K562 (cell line): ENCODE measurements around the gene MACROH2A2. TPM values are rescaled to one million over a fixed set of nuclear protein-coding genes. Genes with fewer than 3 reads are reported as not detected.
A peak's percentile ranks its signal among the peaks of the same experiment; 100 is the strongest.

ENCODE experiments used
- ATAC-seq: fragments of 200-7000 bp; cut with Tn5 transposase; 3 replicates; pipeline ENCODE4 v1.9.1; 2020; ENCODE audit warnings: moderate library complexity
- BruUV-seq: library from RNA; stranded (reverse); fragments of 400-500 nt; replicated peaks from 2 replicates; lab custom pipeline; 2021; lab: Mats Ljungman, UMichigan
- CTCF ChIA-PET: fragments of 300-600 bp; formaldehyde crosslinking; extraction: SDS; loops from one replicate; lab custom pipeline; 2021; ENCODE audit warnings: low intra/inter-chr PET ratio; lab: Yijun Ruan, JAX
- POLR2A ChIA-PET: fragments of 300-600, 350-650 bp; sonication (Branson Sonifier 250); formaldehyde crosslinking; extraction: SDS; loops from one replicate; lab custom pipeline; 2021; ENCODE audit warnings: antibody characterized with exemption, inconsistent platforms; lab: Yijun Ruan, JAX
- DNase-seq, 4 experiments: peaks; one replicate each; pipeline versions ENCODE4 v3.0.0 to v3.0.0-alpha.2; 2011 to 2018; ENCODE audit warnings: low spot score in 3 of 4, mixed read lengths in 3 of 4; ENCODE audit errors: extremely low read depth in 1 of 4
- FAIRE-seq: peaks from 2 replicates; lab custom pipeline; 2011; peaks lifted over from hg19 to GRCh38; lab: Jason Lieb, UNC
- H2AFZ ChIP-seq: 2 replicates; pipeline ENCODE4 v1.6.0; 2011; ENCODE audit warnings: low read depth, low read length, control low read depth, inconsistent platforms
- H3K27ac ChIP-seq: fragments of 200-600 bp; 3 replicates; pipeline ENCODE4 v1.8.0; 2011; ENCODE audit warnings: low read depth, mild to moderate bottlenecking, control low read depth, inconsistent platforms, low read length, moderate library complexity, mixed read lengths; ENCODE audit errors: extremely low read depth
- H3K27me3 ChIP-seq, 2 experiments: fragments of 300-600 bp in 1 of 2; 2 replicates in 1 of 2; 3 replicates in 1 of 2; pipeline versions ENCODE4 v1.6.0 to v1.8.0; 2011; ENCODE audit warnings: inconsistent platforms in 2 of 2, low read length in 2 of 2, mild to moderate bottlenecking in 1 of 2, mixed read lengths in 1 of 2, moderate library complexity in 1 of 2; ENCODE audit not compliant: control insufficient read depth in 2 of 2, insufficient read depth in 2 of 2
- H3K36me3 ChIP-seq: fragments of 300-600 bp; 3 replicates; pipeline ENCODE4 v1.8.0; 2011; ENCODE audit warnings: mild to moderate bottlenecking, low read length, inconsistent platforms; ENCODE audit not compliant: control insufficient read depth, insufficient read depth
- H3K4me1 ChIP-seq, 2 experiments: fragments of 200-600 bp in 1 of 2; replicated peaks in 1 of 2; 2 replicates in 1 of 2; 3 replicates in 1 of 2; pipeline versions ENCODE4 v1.5.1 to v1.8.0; 2011; ENCODE audit warnings: inconsistent platforms in 2 of 2, low read length in 2 of 2, mild to moderate bottlenecking in 1 of 2, mixed read lengths in 1 of 2, moderate library complexity in 1 of 2; ENCODE audit not compliant: control insufficient read depth in 2 of 2, insufficient read depth in 2 of 2
- H3K4me2 ChIP-seq: 2 replicates; pipeline ENCODE4 v1.6.1; 2011; ENCODE audit warnings: low read length, control low read depth, inconsistent platforms, mixed read lengths; ENCODE audit not compliant: insufficient read depth
- H3K4me3 ChIP-seq: fragments of 200-600 bp; sonication (generic), shearing (Covaris generic); 2 replicates; pipeline ENCODE4 v1.5.1; 2016; ENCODE audit warnings: control low read depth, inconsistent platforms
- H3K79me2 ChIP-seq: fragments of 200-600 bp; 3 replicates; pipeline ENCODE4 v1.8.0; 2011; ENCODE audit warnings: low read length, inconsistent platforms; ENCODE audit not compliant: control insufficient read depth, insufficient read depth
- H3K9ac ChIP-seq, 2 experiments: 2 replicates each; pipeline versions ENCODE4 v1.6.0 to v1.6.1; 2011; ENCODE audit warnings: low read depth in 2 of 2, low read length in 2 of 2, control low read depth in 1 of 2, inconsistent platforms in 1 of 2, mild to moderate bottlenecking in 1 of 2, mixed read lengths in 1 of 2; ENCODE audit not compliant: insufficient read depth in 1 of 2
- H3K9me1 ChIP-seq: one replicate; pipeline ENCODE4 v1.6.0; 2011; ENCODE audit warnings: inconsistent platforms, mild to moderate bottlenecking, low read length, moderate library complexity; ENCODE audit not compliant: control insufficient read depth, insufficient read depth
- H3K9me3 ChIP-seq: replicated peaks from 2 replicates; pipeline ENCODE4 v1.5.1; 2011; ENCODE audit warnings: low read depth, low read length, inconsistent platforms; ENCODE audit not compliant: control insufficient read depth, insufficient read depth
- H4K20me1 ChIP-seq: replicated peaks from 2 replicates; pipeline ENCODE4 v1.6.1; 2011; ENCODE audit warnings: low read length, inconsistent platforms, mixed read lengths; ENCODE audit not compliant: control insufficient read depth, insufficient read depth
- CCNT2 ChIP-seq: IDR thresholded peaks from 2 replicates; pipeline ENCODE4 v1.6.1; 2011; ENCODE audit warnings: borderline replicate concordance, low read depth, mild to moderate bottlenecking, moderate library complexity, mixed read lengths, low read length; ENCODE audit not compliant: insufficient read length; ENCODE audit errors: extremely low read depth
- GMEB1 ChIP-seq: fragments of 250-450 bp; sonication (Bioruptor Pico); IDR thresholded peaks from 2 replicates; pipeline ENCODE4 v1.4.0; 2020; ENCODE audit warnings: mild to moderate bottlenecking
- KDM5B ChIP-seq: fragments of 200-600 bp; sonication (generic); IDR thresholded peaks from 2 replicates; pipeline ENCODE4 v1.6.1; 2012; ENCODE audit warnings: low read depth, mild to moderate bottlenecking, moderate library complexity, low read length, control low read depth, inconsistent platforms; ENCODE audit not compliant: insufficient replicate concordance
- MAFG ChIP-seq: fragments of 450-650 bp; conservative IDR thresholded peaks from 2 replicates; pipeline ENCODE4 v1.6.1; 2016; ENCODE audit warnings: missing genetic modification characterization, missing compliant biosample characterization
- POLR2G ChIP-seq: fragments of 200-400 bp; formaldehyde crosslinking; IDR thresholded peaks from 2 replicates; pipeline ENCODE4 v1.6.1; 2017; ENCODE audit warnings: low read depth, mild to moderate bottlenecking, antibody characterized with exemption, low read length, moderate library complexity
- ZBTB33 ChIP-seq: sonication (generic); formaldehyde crosslinking; IDR thresholded peaks from 2 replicates; pipeline ENCODE4 v1.8.1; 2023; ENCODE audit warnings: mild to moderate bottlenecking, missing genetic modification reagents
- WGBS: fragments of 100-300 bp; shearing (Covaris generic); methylation state at CpG from one replicate; pipeline ENCODE4 v1.1.6; 2016; ENCODE audit warnings: low coverage, mixed read lengths; ENCODE audit not compliant: insufficient coverage; ENCODE audit errors: missing lambda C conversion rate; 5-methylcytosine and 5-hydroxymethylcytosine counted together
- in situ Hi-C: fragments of 300-500 bp; cut with MboI; formaldehyde crosslinking; loops from 4 replicates; pipeline ENCODE4 v1.15.0; 2018; ENCODE audit warnings: inconsistent platforms, mixed read lengths
- intact Hi-C: fragments of 100-400 bp; cut with micrococcal nuclease; formaldehyde crosslinking; loops from 2 replicates; pipeline ENCODE4 v1.14.2; 2022
- polyA plus RNA-seq, 8 experiments: library from polyadenylated mRNA; depleted of rRNA in 4 of 8; stranded (reverse) in 5 of 8; unstranded in 3 of 8; fragments of >200 nt; fragmentation: Nextera tagmentation in 2 of 8; fragmentation: Illumina TruSeq in 1 of 8; extraction: Ambion mirVana in 2 of 8; extraction: Trizol in 1 of 8; gene quantifications; 2 replicates each; pipeline versions ENCODE4 v1.2.1 to v1.2.3, GENCODE V29; 2011 to 2014; ENCODE audit warnings: inconsistent platforms in 1 of 8, missing spikeins in 1 of 8
- total RNA-seq, 7 experiments: library from RNA; depleted of rRNA in 6 of 7; stranded (reverse); fragments of >200 nt in 6 of 7; fragmentation: Illumina TruSeq in 2 of 7; extraction: Trizol in 2 of 7; gene quantifications; 2 replicates each; pipeline versions ENCODE4 v1.2.1 to v1.2.3, GENCODE V29; 2011 to 2021; ENCODE audit warnings: low replicate concordance in 1 of 7

Gene MACROH2A2
- total and polyA plus RNA-seq, 9 of the 15 experiments (the other 6 are each of a cell fraction or from before 2014, with no cell fraction given), result 0.07 TPM; not detected in 8

- BruUV-seq, result no TSS peak
- Histone ChIP-seq H3K27ac (no peak overlapping the region), H3K4me3 (no peak overlapping the region), H3K9ac (no peak overlapping the region), H3K4me1 (peaks cover 0 to 7% of the 10 kb centered on the region in 2 experiments; a peak in 2 of 5 replicates), H3K9me3 (peaks cover 6% of the 10 kb centered on the region), H3K27me3 (no peaks in the 10 kb centered on the region), H2AFZ (no peak overlapping the region), H3K36me3 (peaks cover 61% of the 10 kb centered on the region), H4K20me1 (0 out of 2 replicates have a peak, but pooled peaks cover 11% of the 10 kb centered on the region), H3K9me1 (peaks cover 3% of the 10 kb centered on the region), H3K79me2 (no peaks in the 10 kb centered on the region; the same call in 2 of the 3 replicates), H3K4me2 (no peak overlapping the region)
- ChIA-PET POLR2A (interaction anchor here (0.6 to 1.6 kb wide), 2 partner anchors 11 to 1027 kb away, joined by 3 to 5 read pairs; no protein-coding TSS in a partner anchor), CTCF (no interaction called here)
- ATAC-seq (no peak), DNase-seq (peak in 2 of 4 experiments; percentile 33 to 37), FAIRE-seq (no peak)
- in situ Hi-C loops (no loop called here), intact Hi-C loops (no loop called here)
- TF ChIP-seq KDM5B (no peak), POLR2G (peak; percentile 58; the same call in 1 of the 2 replicates), GMEB1 (CRISPR knock-in tag) (no peak), CCNT2 (peak; percentile 5), MAFG (no peak), ZBTB33 (CRISPR knock-in tag) (peak; percentile 90)
- 97% methylated on average over 70 of the region's 98 CpGs for WGBS
These were observed 93.2 kb downstream of the MACROH2A2 start for GRCh38 chr10:70145666-70146488.
